ENCODE data around the gene PAGR1. TPM values are rescaled to one million over a fixed set of nuclear protein-coding genes. Genes with fewer than 3 reads are reported as not detected.

Gene PAGR1
- total and polyA plus RNA-seq, 9 of the 15 experiments (the other 6 are each of a cell fraction or from before 2014, with no cell fraction given) = 1.4 to 58.2 (median 16.8) TPM

GRCh38 chr16:29779474-29779873 lies 36.5 kb upstream of the PAGR1 start (continued):
- TF ChIP-seq MBD1 (CRISPR knock-in tag; IDR thresholded peaks at IDR 0.05) (no peak), ZNF407 (IDR thresholded peaks at IDR 0.05; ENCODE audit: low read depth) (no peak)

Data from K562 (cell line).